ENCODE data around the gene TNFSF8. TPM values are rescaled to one million over a fixed set of nuclear protein-coding genes. Genes with fewer than 3 reads are reported as not detected.

TNFSF8 gene
- total RNA-seq, 1 donor from 2014 or later, result not detected

DNA sequence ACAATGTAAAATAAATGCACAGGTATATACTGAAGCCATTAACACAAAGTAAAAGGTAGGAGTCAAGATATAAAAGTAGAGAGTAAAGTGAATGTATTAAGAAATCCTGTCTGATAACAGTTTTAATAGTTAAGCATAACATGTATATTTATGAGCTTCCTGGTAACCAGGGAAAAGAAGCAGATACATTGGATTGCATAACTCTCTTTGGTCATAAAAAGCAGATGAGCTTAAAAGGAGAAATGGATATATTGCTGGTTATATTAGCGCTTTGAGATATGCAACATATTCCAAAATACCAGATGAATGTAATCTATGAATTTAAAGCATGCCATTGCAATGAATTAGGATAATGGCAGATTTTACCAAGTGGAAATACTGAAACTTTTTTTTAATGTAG, 6.2 kb upstream of the TNFSF8 start:
- H3K36me3 Mint-ChIP-seq (ENCODE audit: insufficient read depth), result no peaks in the 10 kb centered on the region
- no peak overlapping the region for H3K4me3 Mint-ChIP-seq (ENCODE audit: low read depth)
- H3K27me3 Mint-ChIP-seq, result peaks cover 17% of the 10 kb centered on the region
- no peak overlapping the region for H3K27ac Mint-ChIP-seq
- no peaks in the 10 kb centered on the region for H3K4me1 Mint-ChIP-seq (ENCODE audit: low read depth)
- TF ChIP-seq CTCF (IDR thresholded peaks at IDR 0.05; ENCODE audit: unreplicated experiment), result no peak
- no peaks in the 10 kb centered on the region for H3K9me3 Mint-ChIP-seq (ENCODE audit: low read depth)
- no peak for DNase-seq (ENCODE audit: low spot score, unreplicated experiment)

- no peaks in the 10 kb centered on the region for H3K9me3 Mint-ChIP-seq (ENCODE audit: low read depth)
- no peaks in the 10 kb centered on the region for H3K4me1 Mint-ChIP-seq (ENCODE audit: low read depth)
- DNase-seq (ENCODE audit: low spot score, unreplicated experiment), result no peak
- peaks cover 32% of the 10 kb centered on the region for H3K27me3 Mint-ChIP-seq
- H3K27ac Mint-ChIP-seq, result no peak overlapping the region
- TF ChIP-seq CTCF (IDR thresholded peaks at IDR 0.05; ENCODE audit: unreplicated experiment), result no peak
- H3K4me3 Mint-ChIP-seq (ENCODE audit: low read depth), result no peak overlapping the region
- H3K36me3 Mint-ChIP-seq (ENCODE audit: insufficient read depth), result no peaks in the 10 kb centered on the region
Measured at GRCh38 chr9:114935119-114935518, 4.7 kb upstream of the TNFSF8 start.

- no peaks in the 10 kb centered on the region for H3K36me3 Mint-ChIP-seq (ENCODE audit: insufficient read depth)
- no peak overlapping the region for H3K27ac Mint-ChIP-seq
- TF ChIP-seq CTCF (IDR thresholded peaks at IDR 0.05; ENCODE audit: unreplicated experiment), result no peak
- H3K27me3 Mint-ChIP-seq, result peaks cover 50% of the 10 kb centered on the region
- no peaks in the 10 kb centered on the region for H3K4me1 Mint-ChIP-seq (ENCODE audit: low read depth)
- no peak for DNase-seq (ENCODE audit: low spot score, unreplicated experiment)
- no peaks in the 10 kb centered on the region for H3K9me3 Mint-ChIP-seq (ENCODE audit: low read depth)
- no peak overlapping the region for H3K4me3 Mint-ChIP-seq (ENCODE audit: low read depth)
Measured at GRCh38 chr9:114932502-114932901, 2.1 kb upstream of the TNFSF8 start.

- Mint-ChIP-seq H3K9me3 (ENCODE audit: low read depth) (no peaks in the 10 kb centered on the region), H3K36me3 (ENCODE audit: insufficient read depth) (no peaks in the 10 kb centered on the region), H3K27ac (no peak overlapping the region), H3K4me3 (ENCODE audit: low read depth) (no peak overlapping the region), H3K4me1 (ENCODE audit: low read depth) (no peaks in the 10 kb centered on the region), H3K27me3 (peaks cover 56% of the 10 kb centered on the region)
- TF ChIP-seq CTCF (IDR thresholded peaks at IDR 0.05; ENCODE audit: unreplicated experiment), result no peak
- DNase-seq (ENCODE audit: low spot score, unreplicated experiment), result no peak
Measured at GRCh38 chr9:114931407-114931806, 1.0 kb upstream of the TNFSF8 start.

DNA sequence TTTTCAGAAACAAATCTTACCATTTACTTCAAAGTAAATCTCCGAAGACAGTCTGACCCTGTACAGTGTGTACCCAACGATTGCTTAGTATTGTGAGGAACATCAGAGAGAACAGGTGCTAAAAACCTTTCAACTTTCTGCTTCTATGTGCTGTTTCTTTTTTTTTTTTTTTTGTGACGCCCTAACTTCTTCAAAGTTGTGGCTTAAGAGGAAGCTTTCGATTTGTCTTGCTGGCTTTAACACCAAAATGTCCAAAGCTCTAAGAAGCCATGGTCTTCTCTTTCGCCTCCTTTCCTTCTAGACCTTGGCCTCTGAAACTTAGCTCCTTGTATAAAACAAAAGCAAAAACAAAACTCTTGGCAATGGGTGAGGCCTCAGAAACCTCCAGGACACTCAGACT, 1.2 kb downstream of the TNFSF8 start:
- Mint-ChIP-seq H3K4me1 (ENCODE audit: low read depth) (no peaks in the 10 kb centered on the region), H3K36me3 (ENCODE audit: insufficient read depth) (no peaks in the 10 kb centered on the region), H3K27me3 (peaks cover 69% of the 10 kb centered on the region), H3K4me3 (ENCODE audit: low read depth) (no peak overlapping the region), H3K9me3 (ENCODE audit: low read depth) (no peaks in the 10 kb centered on the region), H3K27ac (no peak overlapping the region)
- no peak for TF ChIP-seq CTCF (IDR thresholded peaks at IDR 0.05; ENCODE audit: unreplicated experiment)
- no peak for DNase-seq (ENCODE audit: low spot score, unreplicated experiment)

Data from progenitor cell of endocrine pancreas (in vitro differentiated cells).